Right lobe of liver (tissue), 6 donors: Measurements from ENCODE around the gene LMLN. TPM values are rescaled to one million over a fixed set of nuclear protein-coding genes. Genes with fewer than 3 reads are reported as not detected.
"Not testable (repeated sequence)": the region's sequence is repeated elsewhere in the genome, so short reads cannot be mapped to it uniquely, and the experiment has no call there.

Experiments used
- ATAC-seq, 4 donors: fragments of 200-7000 bp; cut with Tn5 transposase; one replicate each; pipeline ENCODE4 v1.9.1; 2020; ENCODE audit warnings: mild to moderate bottlenecking in 4 of 4, moderate library complexity in 4 of 4
- DNase-seq, 3 donors: peaks; one replicate each; pipeline ENCODE4 v3.0.0-alpha.2; 2020
- H3K27ac ChIP-seq, 3 donors: fragments of 200-600 bp; one replicate each; pipeline ENCODE4 v1.8.0; 2022
- H3K27me3 ChIP-seq, 2 donors: fragments of 200-600 bp; one replicate each; pipeline ENCODE4 v1.8.0; 2022
- H3K36me3 ChIP-seq, 4 donors: fragments of 200-600 bp; sonication (generic) in 1 of 4; one replicate each; pipeline versions ENCODE4 v1.5.1 to v1.8.0; 2017 to 2022; ENCODE audit warnings: control low read depth in 1 of 4
- H3K4me1 ChIP-seq, 4 donors: fragments of 200-600 bp; sonication (generic) in 1 of 4; one replicate each; pipeline versions ENCODE4 v1.5.1 to v1.8.0; 2017 to 2022; ENCODE audit warnings: control low read depth in 1 of 4
- H3K4me3 ChIP-seq, 3 donors: fragments of 200-600 bp; one replicate each; pipeline ENCODE4 v1.8.0; 2022
- H3K9me3 ChIP-seq, 4 donors: fragments of 200-600 bp; sonication (generic) in 1 of 4; one replicate each; pipeline versions ENCODE4 v1.5.1 to v1.8.0; 2017 to 2022; ENCODE audit warnings: control low read depth in 1 of 4
- POLR2A ChIP-seq: fragments of 450-650 bp; IDR thresholded peaks from one replicate; pipeline ENCODE4 v1.6.1; 2017; ENCODE audit warnings: antibody characterized with exemption, mild to moderate bottlenecking
- WGBS: methylation state at CpG from one replicate; pipeline ENCODE4 v1.1.6; 2018; ENCODE audit warnings: low coverage, low lambda C conversion rate; ENCODE audit not compliant: insufficient coverage; ENCODE audit errors: missing lambda C conversion rate; 5-methylcytosine and 5-hydroxymethylcytosine counted together
- intact Hi-C, 2 donors: fragments of 100-400 bp; cut with DNase I; formaldehyde crosslinking; loops; one replicate each; pipeline versions ENCODE4 v1.11.2 to v1.14.1; 2022
- total RNA-seq, 6 experiments: library from RNA; depleted of rRNA in 2 of 6; stranded (reverse); fragments of >200 nt in 2 of 6; fragmentation: NEBNext Ultra II Directional in 3 of 6; extraction: Animal tissue kit (Norgen Biotek cat#: 25700) in 3 of 6; gene quantifications; one replicate each; pipeline versions ENCODE4 v1.1.0 to v1.2.4, GENCODE V29; 2016 to 2023
- TF ChIP-seq, protein P1 (sequence below), 4 donors: fragments of 200-600 bp in 3 of 4; fragments of 450-650 bp in 1 of 4; IDR thresholded peaks; one replicate each; pipeline versions ENCODE4 v1.5.1 to v1.8.0; 2016 to 2022; ENCODE audit warnings: antibody characterized with exemption in 4 of 4, mild to moderate bottlenecking in 2 of 4
- donor health status: DM: no; HTN: yes; CAD: no.
- donor health status: DM: no; HTN: no; CAD: no.
- donor health status: DM: no; HTN: no; CAD: no.
- donor health status: DM: no; HTN: yes; CAD: no.
- donor health status: DM: no; HTN: yes; CAD: no.

LMLN gene
- total RNA-seq, 6 experiments from 2014 or later, result 1.5 to 3.2 (median 2.4) TPM

DNA sequence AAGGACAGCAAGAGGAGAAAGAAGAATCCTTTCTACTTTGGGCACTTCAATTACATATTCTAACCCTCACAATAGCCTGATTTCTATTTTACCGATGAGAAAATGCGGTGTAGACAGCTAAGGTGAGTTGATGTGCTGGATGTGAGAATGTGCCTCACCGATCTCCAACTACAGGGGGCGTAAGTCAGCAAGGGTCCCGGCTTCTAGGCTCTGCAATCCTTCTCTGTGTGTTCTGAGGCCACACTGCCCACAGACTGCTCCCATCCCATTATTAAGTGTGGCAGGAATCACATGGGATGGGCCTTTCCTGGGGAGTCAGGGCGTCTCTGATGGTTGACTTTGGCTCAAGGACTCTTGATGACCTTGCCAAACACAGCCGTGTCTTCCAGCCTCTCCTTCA, 33.6 kb upstream of the LMLN start:
- TF ChIP-seq, protein P1, sequence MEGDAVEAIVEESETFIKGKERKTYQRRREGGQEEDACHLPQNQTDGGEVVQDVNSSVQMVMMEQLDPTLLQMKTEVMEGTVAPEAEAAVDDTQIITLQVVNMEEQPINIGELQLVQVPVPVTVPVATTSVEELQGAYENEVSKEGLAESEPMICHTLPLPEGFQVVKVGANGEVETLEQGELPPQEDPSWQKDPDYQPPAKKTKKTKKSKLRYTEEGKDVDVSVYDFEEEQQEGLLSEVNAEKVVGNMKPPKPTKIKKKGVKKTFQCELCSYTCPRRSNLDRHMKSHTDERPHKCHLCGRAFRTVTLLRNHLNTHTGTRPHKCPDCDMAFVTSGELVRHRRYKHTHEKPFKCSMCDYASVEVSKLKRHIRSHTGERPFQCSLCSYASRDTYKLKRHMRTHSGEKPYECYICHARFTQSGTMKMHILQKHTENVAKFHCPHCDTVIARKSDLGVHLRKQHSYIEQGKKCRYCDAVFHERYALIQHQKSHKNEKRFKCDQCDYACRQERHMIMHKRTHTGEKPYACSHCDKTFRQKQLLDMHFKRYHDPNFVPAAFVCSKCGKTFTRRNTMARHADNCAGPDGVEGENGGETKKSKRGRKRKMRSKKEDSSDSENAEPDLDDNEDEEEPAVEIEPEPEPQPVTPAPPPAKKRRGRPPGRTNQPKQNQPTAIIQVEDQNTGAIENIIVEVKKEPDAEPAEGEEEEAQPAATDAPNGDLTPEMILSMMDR (IDR thresholded peaks at IDR 0.05), result no peak
- TF ChIP-seq POLR2A, result no peak
- ATAC-seq (no peak), DNase-seq (no peak)
- 69% methylated on average over 5 of the region's 7 CpGs for WGBS
- Histone ChIP-seq H3K9me3 (no peaks in the 10 kb centered on the region), H3K27me3 (no peaks in the 10 kb centered on the region), H3K36me3 (no peaks in the 10 kb centered on the region), H3K4me3 (no peak overlapping the region), H3K4me1 (no peaks in the 10 kb centered on the region), H3K27ac (no peak overlapping the region)
- intact Hi-C loops, result no loop called here

DNA sequence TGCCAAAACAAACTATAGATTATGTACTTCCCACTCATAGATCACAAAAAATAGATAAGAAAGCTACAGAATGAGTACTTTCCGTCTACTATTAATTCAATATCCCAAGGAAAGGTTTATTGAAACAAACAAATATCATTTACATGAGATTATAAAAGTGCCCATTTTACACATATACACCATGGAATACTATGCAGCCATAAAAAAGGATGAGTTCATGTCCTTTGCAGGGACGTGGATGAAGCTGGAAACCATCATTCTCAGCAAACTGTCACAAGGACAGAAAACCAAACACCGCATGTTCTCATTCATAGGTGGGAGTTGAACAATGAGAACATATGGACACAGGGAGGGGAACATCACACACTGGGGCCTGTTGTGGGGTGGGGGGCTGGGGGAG, 32.4 kb upstream of the LMLN start:
- WGBS, result 77% methylated on average over 2 of the region's 3 CpGs
- intact Hi-C loops, H3K27me3 ChIP-seq, ATAC-seq, H3K4me1 ChIP-seq, H3K9me3 ChIP-seq, H3K36me3 ChIP-seq, H3K27ac ChIP-seq, H3K4me3 ChIP-seq, DNase-seq: not testable (repeated sequence)

DNA sequence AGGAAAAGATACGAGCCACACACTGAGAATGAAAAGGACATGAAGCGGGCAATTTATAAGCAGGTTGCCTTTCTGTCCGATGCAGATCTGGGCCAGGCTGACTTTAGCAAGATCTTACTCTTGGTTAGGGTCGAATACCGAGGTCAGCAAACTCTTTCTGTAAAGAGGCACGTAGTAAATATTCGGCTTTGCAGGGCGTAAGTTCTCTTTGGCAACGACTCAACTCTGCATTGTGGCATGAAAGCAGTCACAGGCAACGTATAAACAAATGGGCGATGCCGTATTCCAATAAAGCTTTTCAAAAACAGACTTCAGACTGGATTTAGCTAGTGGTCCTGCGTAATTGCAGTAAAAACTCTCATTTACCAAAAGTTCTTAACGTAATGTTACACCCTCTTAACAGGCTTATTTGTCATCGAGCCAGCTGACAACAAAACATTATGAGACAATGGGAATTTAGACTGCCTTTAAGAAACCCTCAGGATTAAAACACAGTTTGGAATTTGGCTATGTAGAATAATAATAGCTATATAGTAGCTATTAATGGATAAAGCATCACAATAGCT, 23.1 kb upstream of the LMLN start:
- Histone ChIP-seq H3K27ac (no peak overlapping the region), H3K4me1 (no peaks in the 10 kb centered on the region), H3K4me3 (no peak overlapping the region), H3K36me3 (no peaks in the 10 kb centered on the region), H3K9me3 (no peaks in the 10 kb centered on the region), H3K27me3 (no peaks in the 10 kb centered on the region)
- intact Hi-C loops, result no loop called here
- DNase-seq, result no peak
- no peak for ATAC-seq
- WGBS, result 90% methylated on average over 15 of the region's 15 CpGs
- TF ChIP-seq, protein P1 (IDR thresholded peaks at IDR 0.05), result no peak
- TF ChIP-seq POLR2A, result no peak

DNA sequence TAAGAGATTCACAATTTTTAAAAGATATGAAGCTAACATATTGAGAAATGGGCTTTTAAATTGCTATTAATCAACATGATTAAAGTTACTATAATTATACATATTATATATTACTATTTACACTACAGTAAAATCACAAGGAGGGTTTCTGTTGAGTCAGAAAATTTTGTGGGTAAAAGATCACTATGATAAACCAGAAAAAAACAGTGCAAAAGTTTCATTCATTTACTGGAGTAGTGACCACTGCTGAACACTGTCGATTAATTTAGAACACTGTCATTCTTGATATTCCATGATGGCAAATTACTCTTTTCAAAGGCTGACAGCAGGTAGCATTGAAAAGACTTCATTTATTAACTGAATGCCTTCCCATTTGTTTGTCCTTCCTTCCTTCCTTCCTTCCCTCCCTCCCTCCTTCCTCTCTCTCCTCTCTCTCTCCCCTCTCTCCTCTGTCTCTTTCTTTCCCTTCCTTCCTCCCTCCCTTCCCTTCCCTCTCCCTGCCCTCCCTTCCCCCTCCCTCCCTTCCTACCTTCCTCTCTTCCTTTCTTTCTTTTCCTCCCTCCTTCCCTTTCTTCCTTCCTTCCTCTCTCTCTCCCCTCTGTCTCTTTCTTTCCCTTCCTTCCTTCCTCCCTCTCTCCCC, 19.2 kb upstream of the LMLN start:
- Histone ChIP-seq H3K4me3 (no peak overlapping the region), H3K27ac (no peak overlapping the region), H3K36me3 (no peaks in the 10 kb centered on the region), H3K9me3 (no peaks in the 10 kb centered on the region), H3K4me1 (no peaks in the 10 kb centered on the region), H3K27me3 (no peaks in the 10 kb centered on the region)
- TF ChIP-seq, protein P1 (IDR thresholded peaks at IDR 0.05), result no peak
- no peak for TF ChIP-seq POLR2A
- DNase-seq, result no peak
- WGBS, result 79% methylated on average over 1 of the region's 1 CpG
- ATAC-seq, result no peak
- intact Hi-C loops, result no loop called here

DNA sequence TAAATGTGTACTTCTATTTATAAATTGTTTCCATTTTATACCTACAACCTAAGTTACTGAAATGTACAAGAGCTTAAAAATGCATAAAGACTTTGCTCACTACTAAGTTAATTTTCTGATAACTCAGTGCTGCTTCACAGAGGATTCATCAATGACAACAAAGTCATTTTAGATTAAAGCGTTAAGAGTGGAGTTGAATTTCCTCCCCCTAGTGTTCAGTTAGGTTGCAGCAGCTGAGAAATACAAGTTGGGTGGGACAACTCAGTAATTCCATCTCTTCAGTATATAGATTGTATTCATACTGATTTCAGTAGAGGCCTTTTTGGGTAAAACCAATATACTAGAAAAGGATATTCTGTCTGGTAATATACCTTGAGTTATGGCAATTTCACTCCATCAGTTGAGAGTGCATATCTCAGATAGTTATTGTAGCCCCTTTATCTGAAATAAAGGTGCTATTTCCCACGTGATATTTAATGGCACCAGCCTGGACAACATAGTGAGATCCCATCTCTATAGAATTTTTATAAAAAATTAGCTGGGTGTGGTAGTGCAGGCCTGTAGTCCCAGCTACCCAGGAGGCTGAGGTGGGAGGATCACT, 17.0 kb upstream of the LMLN start:
- Histone ChIP-seq H3K9me3 (no peaks in the 10 kb centered on the region), H3K27me3 (no peaks in the 10 kb centered on the region), H3K27ac (no peak overlapping the region), H3K36me3 (no peaks in the 10 kb centered on the region), H3K4me1 (no peaks in the 10 kb centered on the region), H3K4me3 (no peak overlapping the region)
- WGBS, result 25% methylated on average over 2 of the region's 2 CpGs
- DNase-seq, result no peak
- peak; percentile 60 to 84 (median 67) for ATAC-seq
- TF ChIP-seq, protein P1 (IDR thresholded peaks at IDR 0.05), result peak; percentile 58 to 81 (median 80)
- no peak for TF ChIP-seq POLR2A
- intact Hi-C loops, result no loop called here
